RWPE2 (cell line): ENCODE measurements around the gene STAG1.
"Not testable (repeated sequence)": the region's sequence is repeated elsewhere in the genome, so short reads cannot be mapped to it uniquely, and the experiment has no call there.

ENCODE experiments used
- ATAC-seq: fragments of 200-7000 bp; cut with Tn5 transposase; 3 replicates; pipeline ENCODE4 v1.9.1; 2021; ENCODE audit warnings: low read depth
- DNase-seq: peaks from one replicate; pipeline ENCODE4 v3.0.0-alpha.2; 2020; ENCODE audit warnings: low spot score
- H3K27ac ChIP-seq: fragments of 450-650 bp; 2 replicates; pipeline ENCODE4 v1.5.1; 2017; ENCODE audit warnings: mild to moderate bottlenecking; ENCODE audit not compliant: poor library complexity, severe bottlenecking
- H3K27me3 ChIP-seq: fragments of 250-450 bp; sonication (Bioruptor Pico); 2 replicates; pipeline ENCODE4 v1.5.1; 2021; ENCODE audit warnings: mild to moderate bottlenecking, moderate library complexity; ENCODE audit not compliant: insufficient read depth, poor library complexity, severe bottlenecking
- H3K36me3 ChIP-seq: fragments of 250-450 bp; sonication (Bioruptor Pico); 2 replicates; pipeline ENCODE4 v1.5.1; 2020; ENCODE audit warnings: low read depth, mild to moderate bottlenecking, moderate library complexity
- H3K4me1 ChIP-seq: fragments of 250-450 bp; sonication (Bioruptor Pico); 2 replicates; pipeline ENCODE4 v1.5.1; 2021; ENCODE audit warnings: mild to moderate bottlenecking, moderate library complexity; ENCODE audit not compliant: insufficient read depth, poor library complexity, severe bottlenecking
- H3K4me3 ChIP-seq: fragments of 250-450 bp; sonication (Bioruptor Pico); 2 replicates; pipeline ENCODE4 v1.5.1; 2021; ENCODE audit warnings: mild to moderate bottlenecking, moderate library complexity; ENCODE audit not compliant: severe bottlenecking
- H3K9me3 ChIP-seq: fragments of 250-450 bp; sonication (Bioruptor Pico); 2 replicates; pipeline ENCODE4 v1.5.1; 2021; ENCODE audit warnings: mild to moderate bottlenecking, moderate library complexity; ENCODE audit not compliant: severe bottlenecking
- TF ChIP-seq, protein P1 (sequence below): fragments of 450-650 bp; IDR thresholded peaks from one replicate; pipeline ENCODE4 v1.5.1; 2017; ENCODE audit warnings: mild to moderate bottlenecking, moderate library complexity; ENCODE audit not compliant: poor library complexity, severe bottlenecking

STAG1 gene

GRCh38 chr3:136720091-136720490 lies 32.1 kb downstream of the STAG1 start:
- no peak for DNase-seq
- no peak for ATAC-seq
- H3K9me3 ChIP-seq = no peaks in the 10 kb centered on the region
- H3K4me1 ChIP-seq = peaks cover 5% of the 10 kb centered on the region
- TF ChIP-seq, protein P1, sequence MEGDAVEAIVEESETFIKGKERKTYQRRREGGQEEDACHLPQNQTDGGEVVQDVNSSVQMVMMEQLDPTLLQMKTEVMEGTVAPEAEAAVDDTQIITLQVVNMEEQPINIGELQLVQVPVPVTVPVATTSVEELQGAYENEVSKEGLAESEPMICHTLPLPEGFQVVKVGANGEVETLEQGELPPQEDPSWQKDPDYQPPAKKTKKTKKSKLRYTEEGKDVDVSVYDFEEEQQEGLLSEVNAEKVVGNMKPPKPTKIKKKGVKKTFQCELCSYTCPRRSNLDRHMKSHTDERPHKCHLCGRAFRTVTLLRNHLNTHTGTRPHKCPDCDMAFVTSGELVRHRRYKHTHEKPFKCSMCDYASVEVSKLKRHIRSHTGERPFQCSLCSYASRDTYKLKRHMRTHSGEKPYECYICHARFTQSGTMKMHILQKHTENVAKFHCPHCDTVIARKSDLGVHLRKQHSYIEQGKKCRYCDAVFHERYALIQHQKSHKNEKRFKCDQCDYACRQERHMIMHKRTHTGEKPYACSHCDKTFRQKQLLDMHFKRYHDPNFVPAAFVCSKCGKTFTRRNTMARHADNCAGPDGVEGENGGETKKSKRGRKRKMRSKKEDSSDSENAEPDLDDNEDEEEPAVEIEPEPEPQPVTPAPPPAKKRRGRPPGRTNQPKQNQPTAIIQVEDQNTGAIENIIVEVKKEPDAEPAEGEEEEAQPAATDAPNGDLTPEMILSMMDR = no peak
- H3K4me3 ChIP-seq = no peak overlapping the region
- no peak overlapping the region for H3K27ac ChIP-seq
- H3K36me3 ChIP-seq = peaks cover 9% of the 10 kb centered on the region; the same call in 1 of the 2 replicates
- H3K27me3 ChIP-seq = no peaks in the 10 kb centered on the region

- no peak overlapping the region for H3K27ac ChIP-seq
- peaks cover 12% of the 10 kb centered on the region for H3K36me3 ChIP-seq
- H3K4me3 ChIP-seq = no peak overlapping the region
- H3K9me3 ChIP-seq = no peaks in the 10 kb centered on the region
- ATAC-seq (no peak), DNase-seq (no peak)
- peaks cover 5% of the 10 kb centered on the region for H3K4me1 ChIP-seq
- no peaks in the 10 kb centered on the region for H3K27me3 ChIP-seq
- TF ChIP-seq, protein P1 = no peak
Measured at GRCh38 chr3:136716629-136717028, 35.5 kb downstream of the STAG1 start.

- H3K27ac ChIP-seq = no peak overlapping the region
- H3K9me3 ChIP-seq = no peaks in the 10 kb centered on the region
- H3K36me3 ChIP-seq = peaks cover 12% of the 10 kb centered on the region
- TF ChIP-seq, protein P1 = no peak
- H3K4me1 ChIP-seq = peaks cover 5% of the 10 kb centered on the region
- no peak overlapping the region for H3K4me3 ChIP-seq
- H3K27me3 ChIP-seq = no peaks in the 10 kb centered on the region
- ATAC-seq (no peak), DNase-seq (no peak)
Measured at GRCh38 chr3:136714020-136714419, 38.2 kb downstream of the STAG1 start.

- no peak for DNase-seq
- no peaks in the 10 kb centered on the region for H3K9me3 ChIP-seq
- H3K36me3 ChIP-seq = peaks cover 5% of the 10 kb centered on the region
- no peak for ATAC-seq
- no peaks in the 10 kb centered on the region for H3K27me3 ChIP-seq
- H3K4me1 ChIP-seq = peaks cover 3% of the 10 kb centered on the region
- no peak overlapping the region for H3K27ac ChIP-seq
- TF ChIP-seq, protein P1 = no peak
- H3K4me3 ChIP-seq = no peak overlapping the region
Measured at GRCh38 chr3:136712941-136713340, 39.2 kb downstream of the STAG1 start.

DNA sequence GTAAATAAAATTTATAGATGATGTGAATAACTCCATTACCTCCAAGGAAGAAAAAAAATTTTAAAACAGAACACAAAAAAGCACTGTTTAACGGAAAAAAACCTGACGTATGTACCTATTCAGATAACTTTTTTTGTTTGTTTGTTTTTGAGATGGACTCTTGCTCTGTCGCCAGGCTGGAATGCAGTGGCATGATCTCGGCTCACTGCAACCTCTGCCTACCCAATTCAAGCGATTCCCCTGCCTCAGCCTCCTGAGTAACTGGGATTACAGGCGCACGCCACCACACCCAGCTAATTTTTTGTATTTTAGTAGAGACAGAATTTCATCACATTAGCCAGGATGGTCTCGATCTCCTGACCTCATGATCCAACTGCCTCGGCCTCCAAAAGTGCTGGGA lies 40.3 kb downstream of the STAG1 start:
- not testable (repeated sequence) for ATAC-seq, H3K4me1 ChIP-seq, DNase-seq, H3K27ac ChIP-seq, H3K36me3 ChIP-seq, H3K4me3 ChIP-seq, H3K9me3 ChIP-seq, H3K27me3 ChIP-seq
